ENCODE results near the gene FEM1B.

DNA sequence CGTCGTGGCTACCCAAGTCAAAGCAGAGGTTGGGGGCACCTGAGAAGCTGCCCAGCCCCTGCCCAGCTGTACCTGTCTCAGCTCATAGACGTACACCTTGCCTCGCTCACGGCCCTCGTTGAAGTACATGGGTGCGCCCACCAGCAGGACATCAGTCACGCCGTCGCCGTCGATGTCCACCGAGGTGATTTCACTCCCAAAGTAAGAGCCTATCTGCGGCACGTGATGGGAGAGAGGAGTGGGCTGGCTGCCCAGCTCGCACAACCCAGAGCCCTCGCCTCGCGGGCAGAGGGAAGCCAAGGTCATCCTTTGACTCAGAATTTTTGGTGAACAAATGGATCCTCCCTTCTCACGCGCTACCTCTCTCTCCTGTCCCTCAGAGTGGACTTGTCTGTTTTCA, 54.7 kb downstream of the FEM1B start:
- TF ChIP-seq, protein P1, sequence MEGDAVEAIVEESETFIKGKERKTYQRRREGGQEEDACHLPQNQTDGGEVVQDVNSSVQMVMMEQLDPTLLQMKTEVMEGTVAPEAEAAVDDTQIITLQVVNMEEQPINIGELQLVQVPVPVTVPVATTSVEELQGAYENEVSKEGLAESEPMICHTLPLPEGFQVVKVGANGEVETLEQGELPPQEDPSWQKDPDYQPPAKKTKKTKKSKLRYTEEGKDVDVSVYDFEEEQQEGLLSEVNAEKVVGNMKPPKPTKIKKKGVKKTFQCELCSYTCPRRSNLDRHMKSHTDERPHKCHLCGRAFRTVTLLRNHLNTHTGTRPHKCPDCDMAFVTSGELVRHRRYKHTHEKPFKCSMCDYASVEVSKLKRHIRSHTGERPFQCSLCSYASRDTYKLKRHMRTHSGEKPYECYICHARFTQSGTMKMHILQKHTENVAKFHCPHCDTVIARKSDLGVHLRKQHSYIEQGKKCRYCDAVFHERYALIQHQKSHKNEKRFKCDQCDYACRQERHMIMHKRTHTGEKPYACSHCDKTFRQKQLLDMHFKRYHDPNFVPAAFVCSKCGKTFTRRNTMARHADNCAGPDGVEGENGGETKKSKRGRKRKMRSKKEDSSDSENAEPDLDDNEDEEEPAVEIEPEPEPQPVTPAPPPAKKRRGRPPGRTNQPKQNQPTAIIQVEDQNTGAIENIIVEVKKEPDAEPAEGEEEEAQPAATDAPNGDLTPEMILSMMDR (IDR thresholded peaks at IDR 0.05): no peak
- TF ChIP-seq POLR2AphosphoS5 (IDR thresholded peaks at IDR 0.05) (no peak), POLR2A (IDR thresholded peaks at IDR 0.05) (no peak)
